NOMO-1 treated with DMSO at 0.1 percent for 48 hours (cell line): ENCODE measurements around the gene CDK2.

Source experiments
- DNase-seq: peaks from one replicate; lab custom pipeline; 2025; ENCODE audit not compliant: unreplicated experiment; lab: John Stamatoyannopoulos, UW

The CDK2 gene

GRCh38 chr12:56010111-56010570 lies 43.5 kb downstream of the CDK2 start:
- no peak for DNase-seq

- DNase-seq: no peak
Measured at GRCh38 chr12:56011509-56012090, 45.0 kb downstream of the CDK2 start.

- no peak for DNase-seq
Measured at GRCh38 chr12:56013482-56013881, 46.9 kb downstream of the CDK2 start.

- DNase-seq: no peak
Measured at GRCh38 chr12:56014205-56014604, 47.6 kb downstream of the CDK2 start.

GRCh38 chr12:56017181-56017580 lies 50.6 kb downstream of the CDK2 start:
- no peak for DNase-seq

- DNase-seq: no peak
Measured at GRCh38 chr12:56018356-56018755, 51.7 kb downstream of the CDK2 start.

GRCh38 chr12:56020423-56021184 lies 54.0 kb downstream of the CDK2 start, which contains the start of gene IKZF4:
IKZF4 (plus strand) TSS chr12:56021043; CDS start chr12:56021494, 451 bp downstream.
- DNase-seq: peak; percentile 25

- DNase-seq: no peak
Measured at GRCh38 chr12:56021889-56022497, 55.4 kb downstream of the CDK2 start.
